ENCODE measurements around the gene BSG.
"Not testable (repeated sequence)": the region's sequence is repeated elsewhere in the genome, so short reads cannot be mapped to it uniquely, and the experiment has no call there.

The BSG gene

DNA sequence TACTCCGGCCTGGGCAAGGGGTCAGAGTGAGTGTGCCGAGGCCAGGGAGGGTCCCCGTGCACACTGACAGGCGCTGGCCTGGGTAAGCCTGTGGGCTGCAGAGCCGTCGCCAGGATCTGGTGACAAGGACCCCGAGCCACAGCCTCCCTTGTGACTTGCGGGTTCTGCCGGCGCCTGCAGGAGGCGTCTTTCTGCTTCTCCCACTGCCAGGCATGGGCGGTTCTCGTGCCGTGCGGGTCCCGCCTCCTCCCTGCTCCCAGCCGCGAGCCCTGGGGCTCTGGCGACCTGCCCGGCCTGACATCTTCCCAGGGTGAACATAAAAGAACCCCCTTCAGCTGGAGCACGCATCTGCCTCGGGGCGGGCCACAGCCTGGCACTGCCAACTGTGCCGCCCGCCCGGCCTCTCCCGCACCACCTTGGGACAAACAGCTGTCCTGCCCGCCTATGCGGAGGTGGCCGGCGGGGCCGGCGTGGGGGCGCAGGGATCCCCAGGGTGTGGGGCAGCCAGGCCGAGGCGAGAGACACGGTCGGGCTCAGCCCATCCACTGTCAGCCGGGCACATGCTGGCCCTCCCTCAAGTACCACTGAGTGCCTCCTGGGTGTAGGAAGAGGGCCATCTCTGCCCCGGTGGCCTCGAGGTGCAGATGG lies 15.8 kb downstream of the BSG start:
- DNase-seq (ENCODE audit: low spot score): peak; percentile 78

GRCh38 chr19:588741-589692 lies 16.6 kb downstream of the BSG start:
- DNase-seq (ENCODE audit: low spot score): peak; percentile 63

- DNase-seq (ENCODE audit: low spot score): no peak
Observed at GRCh38 chr19:589693-590395, 17.4 kb downstream of the BSG start, which contains the start of gene HCN2. Gene HCN2 (plus strand): TSS chr19:589881. CDS start chr19:589946, 65 bp downstream.

GRCh38 chr19:590396-590745 lies 18.0 kb downstream of the BSG start:
- no peak for DNase-seq (ENCODE audit: low spot score)

DNA sequence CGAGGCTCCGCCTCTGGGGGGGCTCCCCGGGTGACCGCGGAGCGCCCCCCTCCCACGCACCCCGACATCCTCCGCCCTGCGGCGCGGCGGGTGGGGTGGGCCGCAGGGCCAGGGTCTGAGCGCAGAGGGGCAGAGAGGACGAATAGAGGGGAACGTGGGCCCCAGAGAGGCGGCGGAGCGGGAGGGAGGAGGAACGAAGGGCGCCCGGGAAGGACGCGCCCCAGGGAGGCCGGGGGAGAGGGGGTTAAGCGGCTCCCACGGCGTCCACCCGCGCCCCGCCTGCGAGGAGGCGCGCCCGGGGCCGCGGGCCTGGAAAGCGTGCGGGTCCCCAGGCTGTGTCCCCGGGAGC lies 18.3 kb downstream of the BSG start:
- no peak for DNase-seq (ENCODE audit: low spot score)

GRCh38 chr19:591099-591958 lies 18.9 kb downstream of the BSG start:
- DNase-seq (ENCODE audit: low spot score): no peak

- no peak for DNase-seq (ENCODE audit: low spot score)
Observed at GRCh38 chr19:592101-592500, 19.7 kb downstream of the BSG start.

DNA sequence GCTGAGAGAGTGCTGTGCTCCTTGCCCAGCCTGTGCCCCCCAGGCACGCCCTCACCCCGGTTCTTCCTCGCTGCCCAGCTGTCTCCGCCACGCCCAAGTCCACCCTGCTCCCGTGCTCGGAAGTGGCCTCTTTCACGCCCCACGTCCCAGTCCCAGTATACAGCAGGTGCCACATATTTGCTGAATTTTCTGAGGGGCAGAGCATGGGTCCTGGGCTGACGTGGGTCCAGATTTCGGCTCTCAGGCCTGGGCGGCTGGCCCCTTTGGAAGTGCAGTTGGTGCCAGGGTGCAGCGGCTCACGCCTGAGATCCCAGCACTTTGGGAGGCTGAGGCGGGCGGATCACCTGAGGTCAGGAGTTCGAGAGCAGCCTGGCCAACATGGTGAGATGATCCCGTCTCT lies 20.7 kb downstream of the BSG start:
- DNase-seq (ENCODE audit: low spot score): no peak

GRCh38 chr19:593505-593904 lies 21.1 kb downstream of the BSG start:
- DNase-seq (ENCODE audit: low spot score): peak; percentile 50

GRCh38 chr19:594265-594870 lies 22.0 kb downstream of the BSG start:
- DNase-seq (ENCODE audit: low spot score): no peak

- DNase-seq (ENCODE audit: low spot score): no peak
Observed at GRCh38 chr19:595326-596262, 23.2 kb downstream of the BSG start.

- no peak for DNase-seq (ENCODE audit: low spot score)
Observed at GRCh38 chr19:596263-596655, 23.9 kb downstream of the BSG start.

DNA sequence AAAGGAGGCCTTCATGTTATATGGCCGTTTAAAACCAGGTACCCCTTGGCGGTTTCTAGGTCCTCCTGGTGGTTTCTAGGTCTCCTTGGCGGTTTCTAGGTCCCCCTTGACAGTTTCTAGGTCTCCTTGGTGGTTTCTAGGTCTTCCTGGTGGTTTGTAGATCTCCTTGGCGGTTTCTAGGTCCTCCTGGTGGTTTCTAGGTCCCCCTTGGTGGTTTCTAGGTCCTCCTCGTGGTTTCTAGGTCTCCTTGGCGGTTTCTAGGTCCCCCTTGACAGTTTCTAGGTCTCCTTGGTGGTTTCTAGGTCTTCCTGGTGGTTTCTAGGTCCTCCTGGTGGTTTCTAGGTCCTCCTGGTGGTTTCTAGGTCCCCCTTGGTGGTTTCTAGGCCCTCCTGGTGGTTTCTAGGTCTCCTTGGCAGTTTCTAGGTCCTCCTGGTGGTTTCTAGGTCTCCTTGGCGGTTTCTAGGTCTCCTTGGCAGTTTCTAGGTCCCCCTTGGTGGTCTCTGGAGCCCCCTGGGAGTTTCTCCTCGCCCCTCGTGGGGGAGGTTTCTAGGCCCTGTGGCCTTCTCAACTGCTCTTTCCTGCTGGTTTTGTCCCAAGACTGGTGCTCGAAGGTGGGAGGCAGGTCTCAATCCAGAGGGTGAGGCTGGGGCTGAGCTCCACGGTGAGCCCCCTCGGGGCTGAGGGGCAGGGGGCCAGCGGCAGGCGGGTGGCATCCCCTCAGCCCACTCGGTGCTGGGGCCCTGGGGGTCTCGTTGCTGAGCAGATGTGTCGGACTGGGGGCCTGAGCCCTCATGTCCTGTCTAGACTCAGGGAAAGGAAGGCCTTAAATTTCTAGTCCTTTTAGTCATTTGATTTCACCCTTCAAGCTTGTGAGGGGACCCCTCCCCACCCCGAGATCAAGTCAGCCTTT lies 25.3 kb downstream of the BSG start:
- no peak for DNase-seq (ENCODE audit: low spot score)

DNA sequence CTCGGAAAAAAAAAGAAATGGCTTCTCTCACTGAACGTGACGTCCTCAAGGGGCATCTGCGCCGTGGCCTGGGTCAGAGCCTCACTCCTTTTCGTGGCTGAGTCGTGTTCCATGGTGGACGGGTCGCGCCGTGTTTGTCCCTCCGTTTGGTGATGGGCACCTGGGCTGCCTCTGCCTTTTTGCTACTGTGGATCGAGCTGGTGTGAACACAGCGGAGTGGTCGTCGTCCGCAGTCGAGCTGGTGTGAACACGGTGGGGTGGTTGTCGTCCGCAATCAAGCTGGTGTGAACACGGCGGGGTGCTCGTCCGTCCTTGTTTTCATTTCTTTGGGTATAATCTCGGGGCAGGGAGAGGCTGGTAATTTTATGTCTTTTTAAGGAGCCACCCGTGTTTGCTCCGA lies 28.9 kb downstream of the BSG start:
- DNase-seq (ENCODE audit: low spot score): no peak

- no peak for DNase-seq (ENCODE audit: low spot score)
Observed at GRCh38 chr19:601790-602189, 29.4 kb downstream of the BSG start.

- DNase-seq (ENCODE audit: low spot score): no peak
Observed at GRCh38 chr19:602391-603301, 30.2 kb downstream of the BSG start.

DNA sequence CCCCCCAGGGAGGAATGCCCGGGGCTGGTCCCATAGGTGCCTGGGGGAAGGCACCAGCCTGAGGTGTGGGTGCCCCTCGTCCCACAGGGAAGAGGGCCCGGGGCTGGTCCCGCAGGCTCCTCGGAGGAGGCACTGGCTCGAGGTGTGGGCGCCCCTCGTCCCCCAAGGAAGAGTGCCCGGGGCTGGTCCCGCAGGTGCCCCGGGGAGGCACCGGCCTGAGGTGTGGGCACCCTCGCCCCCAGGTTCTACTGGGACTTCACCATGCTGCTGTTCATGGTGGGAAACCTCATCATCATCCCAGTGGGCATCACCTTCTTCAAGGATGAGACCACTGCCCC lies 30.9 kb downstream of the BSG start:
- not testable (repeated sequence) for DNase-seq (ENCODE audit: low spot score)

- not testable (repeated sequence) for DNase-seq (ENCODE audit: low spot score)
Observed at GRCh38 chr19:603779-604178, 31.4 kb downstream of the BSG start.

Data from NAMALWA (cell line).